ENCODE measurements around the gene MYO1E.
A peak's percentile ranks its signal among the peaks of the same experiment; 100 is the strongest.
"Not testable (repeated sequence)": the region's sequence is repeated elsewhere in the genome, so short reads cannot be mapped to it uniquely, and the experiment has no call there.

Gene MYO1E

GRCh38 chr15:59165726-59166125 is 206.9 kb downstream of the MYO1E start:
- no peak overlapping the region for H3K4me3 ChIP-seq (ENCODE audit: low read length)
- no peak for DNase-seq (ENCODE audit: low read depth, low spot score)

- H3K4me3 ChIP-seq (ENCODE audit: low read length); DNase-seq (ENCODE audit: low read depth, low spot score): not testable (repeated sequence)
These were observed 210.6 kb downstream of the MYO1E start for GRCh38 chr15:59162080-59162479.

- no peak overlapping the region for H3K4me3 ChIP-seq (ENCODE audit: low read length)
- no peak for DNase-seq (ENCODE audit: low read depth, low spot score)
These were observed 211.6 kb downstream of the MYO1E start for GRCh38 chr15:59160880-59161593.

- DNase-seq (ENCODE audit: low read depth, low spot score) = no peak
- no peak overlapping the region for H3K4me3 ChIP-seq (ENCODE audit: low read length)
These were observed 213.5 kb downstream of the MYO1E start for GRCh38 chr15:59159210-59159609.

GRCh38 chr15:59158701-59159034 is 214.0 kb downstream of the MYO1E start:
- no peak for DNase-seq (ENCODE audit: low read depth, low spot score)
- no peak overlapping the region for H3K4me3 ChIP-seq (ENCODE audit: low read length)

- H3K4me3 ChIP-seq (ENCODE audit: low read length) = no peak overlapping the region
- no peak for DNase-seq (ENCODE audit: low read depth, low spot score)
These were observed 214.6 kb downstream of the MYO1E start for GRCh38 chr15:59157840-59158700.

- no peak overlapping the region for H3K4me3 ChIP-seq (ENCODE audit: low read length)
- DNase-seq (ENCODE audit: low read depth, low spot score) = no peak
These were observed 215.3 kb downstream of the MYO1E start for GRCh38 chr15:59157396-59157795.

- no peak overlapping the region for H3K4me3 ChIP-seq (ENCODE audit: low read length)
- DNase-seq (ENCODE audit: low read depth, low spot score) = no peak
These were observed 217.2 kb downstream of the MYO1E start for GRCh38 chr15:59155431-59155830.

- no peak for DNase-seq (ENCODE audit: low read depth, low spot score)
- no peak overlapping the region for H3K4me3 ChIP-seq (ENCODE audit: low read length)
These were observed 218.4 kb downstream of the MYO1E start for GRCh38 chr15:59154243-59154642.

- no peak overlapping the region for H3K4me3 ChIP-seq (ENCODE audit: low read length)
- DNase-seq (ENCODE audit: low read depth, low spot score) = no peak
These were observed 219.2 kb downstream of the MYO1E start for GRCh38 chr15:59153466-59153865.

- DNase-seq (ENCODE audit: low read depth, low spot score) = no peak
- no peak overlapping the region for H3K4me3 ChIP-seq (ENCODE audit: low read length)
These were observed 219.8 kb downstream of the MYO1E start for GRCh38 chr15:59152694-59153450.

GRCh38 chr15:59150185-59150584 is 222.5 kb downstream of the MYO1E start:
- DNase-seq (ENCODE audit: low read depth, low spot score) = no peak
- no peak overlapping the region for H3K4me3 ChIP-seq (ENCODE audit: low read length)

- no peak overlapping the region for H3K4me3 ChIP-seq (ENCODE audit: low read length)
- DNase-seq (ENCODE audit: low read depth, low spot score) = no peak
These were observed 224.4 kb downstream of the MYO1E start for GRCh38 chr15:59148153-59148833.

GRCh38 chr15:59147666-59148065 is 225.0 kb downstream of the MYO1E start:
- DNase-seq (ENCODE audit: low read depth, low spot score) = no peak

GRCh38 chr15:59144594-59144993 is 228.1 kb downstream of the MYO1E start:
- H3K4me3 ChIP-seq (ENCODE audit: low read length); DNase-seq (ENCODE audit: low read depth, low spot score): not testable (repeated sequence)

More at GRCh38 chr15:59147666-59148065, 225.0 kb downstream of the MYO1E start:
- no peak overlapping the region for H3K4me3 ChIP-seq (ENCODE audit: low read length)

- H3K4me3 ChIP-seq (ENCODE audit: low read length) = no peak overlapping the region
- DNase-seq (ENCODE audit: low read depth, low spot score) = no peak
These were observed 229.4 kb downstream of the MYO1E start for GRCh38 chr15:59143281-59143680.

- DNase-seq (ENCODE audit: low read depth, low spot score) = no peak
- H3K4me3 ChIP-seq (ENCODE audit: low read length) = no peak overlapping the region
These were observed 232.0 kb downstream of the MYO1E start for GRCh38 chr15:59140422-59141226.

GRCh38 chr15:59138243-59138642 is 234.4 kb downstream of the MYO1E start:
- no peak overlapping the region for H3K4me3 ChIP-seq (ENCODE audit: low read length)
- peak; percentile 67 for DNase-seq (ENCODE audit: low read depth, low spot score)

- no peak overlapping the region for H3K4me3 ChIP-seq (ENCODE audit: low read length)
- DNase-seq (ENCODE audit: low read depth, low spot score) = no peak
These were observed 235.1 kb downstream of the MYO1E start for GRCh38 chr15:59137566-59137965.
